ENCODE data around the gene AFF3. TPM values are rescaled to one million over a fixed set of nuclear protein-coding genes. Genes with fewer than 3 reads are reported as not detected.
A peak's percentile ranks its signal among the peaks of the same experiment; 100 is the strongest.
"Not testable (repeated sequence)": the region's sequence is repeated elsewhere in the genome, so short reads cannot be mapped to it uniquely, and the experiment has no call there.

AFF3 gene
- total RNA-seq, 1 experiment from 2014 or later: not detected

GRCh38 chr2:99504844-99505584, 637.4 kb downstream of the AFF3 start:
- no peaks in the 10 kb centered on the region; the same call in 1 of the 2 replicates for H3K9me3 ChIP-seq (ENCODE audit: insufficient read depth, low read depth)
- peak overlapping the region; percentile 66; the same call in 1 of the 2 replicates for H3K27ac ChIP-seq
- H3K79me2 ChIP-seq (ENCODE audit: low read depth): no peaks in the 10 kb centered on the region
- CTCF ChIA-PET: no interaction called here
- H3K27me3 ChIP-seq (ENCODE audit: insufficient read depth, low read depth): no peaks in the 10 kb centered on the region
- no TSS peak for BruUV-seq (replicated peaks)
- POLR2A ChIA-PET (ENCODE audit: unreplicated experiment): no interaction called here
- H3K9me2 ChIP-seq (ENCODE audit: insufficient read depth): no peaks in the 10 kb centered on the region
- peaks cover 11% of the 10 kb centered on the region for H3K4me1 ChIP-seq (replicated peaks; ENCODE audit: insufficient read depth)
- H2AFZ ChIP-seq: no peak overlapping the region
- H3K4me3 ChIP-seq: no peak overlapping the region
- no peak overlapping the region for H3K4me2 ChIP-seq
- DNase-seq: no peak
- no peaks in the 10 kb centered on the region for H4K20me1 ChIP-seq (ENCODE audit: insufficient read depth)
- TF ChIP-seq CTCF (conservative IDR thresholded peaks at IDR 0.05) (no peak), EZH2 (IDR thresholded peaks at IDR 0.05; ENCODE audit: low read depth) (no peak)
- H3K36me3 ChIP-seq (ENCODE audit: low read depth): no peaks in the 10 kb centered on the region
- H3F3A ChIP-seq (ENCODE audit: insufficient read depth, low read depth): peaks cover 9% of the 10 kb centered on the region; the same call in 1 of the 2 replicates
- intact Hi-C loops (cut with micrococcal nuclease; ENCODE audit: unreplicated experiment): no loop called here

- CTCF ChIA-PET: not testable (repeated sequence)
Observed at GRCh38 chr2:99503662-99504416, 638.6 kb downstream of the AFF3 start.

GRCh38 chr2:99496021-99496420, 646.4 kb downstream of the AFF3 start:
- H3K27me3 ChIP-seq (ENCODE audit: insufficient read depth, low read depth): peaks cover 25% of the 10 kb centered on the region
- no peaks in the 10 kb centered on the region for H3K36me3 ChIP-seq (ENCODE audit: low read depth)
- H3K27ac ChIP-seq: no peak overlapping the region
- ChIA-PET POLR2A (ENCODE audit: unreplicated experiment) (no interaction called here), CTCF (interaction anchor here (0.6 kb wide), 1 partner anchor 430 kb away, joined by 4 read pairs; no protein-coding TSS in a partner anchor)
- TF ChIP-seq CTCF (conservative IDR thresholded peaks at IDR 0.05) (no peak), EZH2 (IDR thresholded peaks at IDR 0.05; ENCODE audit: low read depth) (no peak)
- DNase-seq: no peak
- no peak overlapping the region for H3K4me3 ChIP-seq
- intact Hi-C loops (cut with micrococcal nuclease; ENCODE audit: unreplicated experiment): no loop called here
- H3K4me2 ChIP-seq: no peak overlapping the region
- no peaks in the 10 kb centered on the region for H3K9me2 ChIP-seq (ENCODE audit: insufficient read depth)
- no peaks in the 10 kb centered on the region for H3K79me2 ChIP-seq (ENCODE audit: low read depth)
- no peaks in the 10 kb centered on the region for H3K9me3 ChIP-seq (ENCODE audit: insufficient read depth, low read depth)
- no peaks in the 10 kb centered on the region for H3F3A ChIP-seq (ENCODE audit: insufficient read depth, low read depth)
- no TSS peak for BruUV-seq (replicated peaks)
- H4K20me1 ChIP-seq (ENCODE audit: insufficient read depth): no peaks in the 10 kb centered on the region
- H3K4me1 ChIP-seq (replicated peaks; ENCODE audit: insufficient read depth): 0 out of 2 replicates have a peak, but pooled peaks cover under 1% of the 10 kb centered on the region
- no peak overlapping the region for H2AFZ ChIP-seq

More at GRCh38 chr2:99503662-99504416, 638.6 kb downstream of the AFF3 start:
- POLR2A ChIA-PET (ENCODE audit: unreplicated experiment); H4K20me1 ChIP-seq (ENCODE audit: insufficient read depth); H3K9me3 ChIP-seq (ENCODE audit: insufficient read depth, low read depth); H3K36me3 ChIP-seq (ENCODE audit: low read depth); H3F3A ChIP-seq (ENCODE audit: insufficient read depth, low read depth); BruUV-seq (replicated peaks); H3K27me3 ChIP-seq (ENCODE audit: insufficient read depth, low read depth); H3K9me2 ChIP-seq (ENCODE audit: insufficient read depth); intact Hi-C loops (cut with micrococcal nuclease; ENCODE audit: unreplicated experiment); H3K4me3 ChIP-seq; H3K79me2 ChIP-seq (ENCODE audit: low read depth): not testable (repeated sequence)
- H3K27ac ChIP-seq: peak overlapping the region; percentile 66
- H2AFZ ChIP-seq: peak overlapping the region; percentile 59
- peak; percentile 9 to 79 for DNase-seq
- H3K4me1 ChIP-seq (replicated peaks; ENCODE audit: insufficient read depth): peaks cover 11% of the 10 kb centered on the region
- H3K4me2 ChIP-seq: peak overlapping the region; percentile 42

Other genes starting within 250 kb of the AFF3 start
- gene LONRF2, start 179.9 kb upstream of the AFF3 start, total RNA-seq (2021): not detected in 2 replicates

All from PC-9 (cell line).